Kidney (tissue), 14 donors: ENCODE data around the gene SRGN. TPM values are rescaled to one million over a fixed set of nuclear protein-coding genes. Genes with fewer than 3 reads are reported as not detected.

Source experiments
- DNase-seq, 5 donors: peaks; one replicate each; pipeline ENCODE4 v3.0.0-alpha.2; 2013 to 2020
- FAIRE-seq: peaks from 2 replicates; lab custom pipeline; 2012; peaks lifted over from hg19 to GRCh38; lab: Jason Lieb, UNC
- H3K27ac ChIP-seq, 2 donors: one replicate each; pipeline ENCODE4 v1.7.0; 2013; ENCODE audit warnings: low read depth in 2 of 2, low read length in 2 of 2, inconsistent platforms in 1 of 2
- H3K27me3 ChIP-seq: one replicate; pipeline ENCODE4 v1.7.1; 2013; ENCODE audit warnings: low read length, inconsistent platforms; ENCODE audit not compliant: control insufficient read depth, insufficient read depth
- H3K36me3 ChIP-seq, 3 donors: one replicate each; pipeline versions ENCODE4 v1.7.0 to v1.7.1; 2013; ENCODE audit warnings: low read length in 3 of 3, control low read depth in 1 of 3, inconsistent platforms in 1 of 3; ENCODE audit not compliant: insufficient read depth in 3 of 3, control insufficient read depth in 2 of 3
- H3K4me1 ChIP-seq, 3 donors: one replicate each; pipeline versions ENCODE4 v1.7.0 to v1.7.1; 2013; ENCODE audit warnings: low read length in 3 of 3, inconsistent platforms in 1 of 3, low read depth in 1 of 3; ENCODE audit not compliant: control insufficient read depth in 2 of 3, insufficient read depth in 2 of 3
- H3K4me3 ChIP-seq, 3 donors: one replicate each; pipeline versions ENCODE4 v1.7.0 to v1.8.1; 2013; ENCODE audit warnings: low read length in 3 of 3, control low read depth in 1 of 3, inconsistent platforms in 1 of 3
- H3K9ac ChIP-seq, 3 donors: one replicate each; pipeline versions ENCODE4 v1.7.0 to v1.7.1; 2013; ENCODE audit warnings: low read length in 3 of 3, control low read depth in 1 of 3, inconsistent platforms in 1 of 3
- H3K9me3 ChIP-seq, 3 donors: one replicate each; pipeline versions ENCODE4 v1.7.0 to v1.7.1; 2013; ENCODE audit warnings: low read length in 3 of 3, control low read depth in 1 of 3, inconsistent platforms in 1 of 3; ENCODE audit not compliant: control insufficient read depth in 2 of 3, insufficient read depth in 1 of 3
- CTCF ChIP-seq: IDR thresholded peaks from 3 replicates; pipeline ENCODE4 v1.5.1; 2012; ENCODE audit warnings: mild to moderate bottlenecking, moderate library complexity, borderline replicate concordance; ENCODE audit not compliant: insufficient read depth; ENCODE audit errors: extremely low read depth
- intact Hi-C: fragments of 100-400 bp; cut with DNase I; formaldehyde crosslinking; loops from one replicate; pipeline ENCODE4 v1.11.1; 2022
- polyA plus RNA-seq: library from polyadenylated mRNA; stranded (reverse); fragments of 350-450 nt; fragmentation: Illumina TruSeq; extraction: RNeasy Lipid Tissue Mini Kit (QIAGEN cat#74804); gene quantifications from one replicate; pipeline ENCODE4 v1.2.3, GENCODE V29; 2014; ENCODE audit warnings: low read depth, low replicate concordance; ENCODE audit not compliant: insufficient read depth
- total RNA-seq: library from RNA; stranded (reverse); fragmentation: NEBNext Ultra II Directional; extraction: Animal tissue kit (Norgen Biotek cat#: 25700); gene quantifications from one replicate; pipeline ENCODE4 v1.2.1, GENCODE V29; 2021
- donor health status: control.
- donor health status: control.
- donor health status: control.
- donor health status: control.
- donor health status: control.
- donor health status: DM: yes; HTN: yes; CAD: no.
- donor health status: Normal renal cell carcinoma (clear cell type).

SRGN gene
- total and polyA plus RNA-seq, 2 donors from 2014 or later: 65.7 to 130 TPM

- no peaks in the 10 kb centered on the region for H3K9me3 ChIP-seq
- no peak for FAIRE-seq
- no peak overlapping the region for H3K27ac ChIP-seq
- no peak for TF ChIP-seq CTCF
- intact Hi-C loops: no loop called here
- no peaks in the 10 kb centered on the region for H3K27me3 ChIP-seq
- peak overlapping the region in 1 of 3 donors; percentile 26 for H3K9ac ChIP-seq
- no peak overlapping the region for H3K4me3 ChIP-seq
- H3K4me1 ChIP-seq: peaks cover 0 to 11% (median 0%) of the 10 kb centered on the region in 3 donors
- DNase-seq: peak in 1 of 5 donors; percentile 53
- H3K36me3 ChIP-seq: no peaks in the 10 kb centered on the region
Observed at GRCh38 chr10:69056536-69057260, 31.2 kb upstream of the SRGN start.

GRCh38 chr10:69057261-69057950 is 30.5 kb upstream of the SRGN start:
- FAIRE-seq (no peak), DNase-seq (peak in 2 of 5 donors; percentile 14 to 79)
- Histone ChIP-seq H3K4me1 (peaks cover 0 to 18% (median 7%) of the 10 kb centered on the region in 3 donors), H3K9ac (no peak overlapping the region), H3K4me3 (no peak overlapping the region), H3K36me3 (no peaks in the 10 kb centered on the region), H3K27me3 (no peaks in the 10 kb centered on the region), H3K27ac (peak overlapping the region; percentile 32 to 34), H3K9me3 (no peaks in the 10 kb centered on the region)
- no peak for TF ChIP-seq CTCF
- intact Hi-C loops: no loop called here

- intact Hi-C loops: no loop called here
Observed at GRCh38 chr10:69057951-69058297, 30.0 kb upstream of the SRGN start.

More at GRCh38 chr10:69057951-69058297, 30.0 kb upstream of the SRGN start:
- Histone ChIP-seq H3K27ac (no peak overlapping the region), H3K9me3 (no peaks in the 10 kb centered on the region), H3K27me3 (no peaks in the 10 kb centered on the region), H3K36me3 (no peaks in the 10 kb centered on the region), H3K9ac (no peak overlapping the region), H3K4me3 (no peak overlapping the region), H3K4me1 (peaks cover 0 to 19% (median 9%) of the 10 kb centered on the region in 3 donors)
- FAIRE-seq (no peak), DNase-seq (peak in 1 of 5 donors; percentile 25)
- no peak for TF ChIP-seq CTCF
